ENCODE measurements around the gene IER5L.
A peak's percentile ranks its signal among the peaks of the same experiment; 100 is the strongest.
"Not testable (repeated sequence)": the region's sequence is repeated elsewhere in the genome, so short reads cannot be mapped to it uniquely, and the experiment has no call there.

Gene IER5L

GRCh38 chr9:129138144-129138462 is 40.0 kb downstream of the IER5L start:
- DNase-seq: no peak

DNA sequence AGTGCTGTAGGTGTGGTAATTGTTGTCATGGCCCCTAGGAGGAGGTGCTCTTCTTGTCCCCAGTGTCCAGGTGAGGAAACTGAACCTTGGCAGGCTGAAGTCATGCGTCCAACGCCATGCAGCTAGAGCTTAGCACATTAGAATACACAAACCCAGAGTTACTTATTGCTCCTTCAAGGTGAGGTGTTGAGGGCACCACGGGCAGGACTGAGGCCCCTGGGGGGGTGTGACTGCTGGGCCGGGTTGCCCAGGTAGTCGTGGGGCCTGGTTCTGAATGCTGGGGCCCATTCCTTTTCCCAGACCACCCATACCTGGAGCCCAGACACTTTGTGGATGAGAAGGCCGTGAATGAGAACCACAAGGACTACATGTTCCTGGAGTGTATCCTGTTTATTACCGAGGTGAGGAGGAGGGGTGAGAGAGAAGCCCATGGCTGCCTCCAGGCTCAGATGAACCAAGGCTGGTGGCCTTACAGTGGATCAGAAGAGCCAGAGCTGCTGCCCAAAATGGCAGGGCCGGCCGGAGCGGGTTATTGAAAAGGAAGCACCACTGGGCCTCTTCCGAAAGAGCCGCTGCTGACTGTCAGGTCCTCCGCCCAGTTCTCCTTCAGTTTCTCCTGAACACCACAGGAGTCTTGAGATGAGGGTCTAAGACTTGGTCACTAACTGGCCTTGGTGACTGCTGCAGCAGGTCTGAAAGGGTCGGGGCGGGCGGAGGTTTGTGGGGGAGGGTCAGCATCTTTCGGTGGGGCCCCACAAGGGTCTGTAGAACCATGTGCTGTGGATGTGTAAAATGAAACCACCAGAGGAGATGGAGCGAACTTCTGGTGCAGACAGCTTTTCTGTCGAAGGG is 40.5 kb downstream of the IER5L start:
- no peak for DNase-seq

- DNase-seq: no peak
These were observed 41.5 kb downstream of the IER5L start for GRCh38 chr9:129136446-129137035.

DNA sequence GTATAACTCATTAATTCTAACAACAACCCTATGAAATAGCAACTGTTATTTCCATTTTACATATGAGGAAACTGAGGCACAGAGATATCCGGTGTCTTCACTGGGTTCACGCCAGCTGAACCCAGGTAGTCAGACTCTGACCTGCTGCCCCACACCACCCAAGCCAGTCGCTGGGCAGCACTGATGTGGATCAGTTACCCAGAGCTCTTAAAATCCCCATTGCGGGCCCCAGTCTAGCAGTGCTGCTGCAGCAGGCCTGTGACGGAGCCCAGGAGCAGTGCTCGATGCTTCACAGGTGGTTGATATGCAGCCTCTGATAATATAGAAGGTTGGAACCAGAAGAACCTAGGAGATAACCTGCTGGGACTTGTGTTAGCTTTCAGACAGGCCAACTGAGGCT is 42.6 kb downstream of the IER5L start:
- no peak for DNase-seq

- DNase-seq: no peak
These were observed 45.0 kb downstream of the IER5L start for GRCh38 chr9:129133082-129133481.

DNA sequence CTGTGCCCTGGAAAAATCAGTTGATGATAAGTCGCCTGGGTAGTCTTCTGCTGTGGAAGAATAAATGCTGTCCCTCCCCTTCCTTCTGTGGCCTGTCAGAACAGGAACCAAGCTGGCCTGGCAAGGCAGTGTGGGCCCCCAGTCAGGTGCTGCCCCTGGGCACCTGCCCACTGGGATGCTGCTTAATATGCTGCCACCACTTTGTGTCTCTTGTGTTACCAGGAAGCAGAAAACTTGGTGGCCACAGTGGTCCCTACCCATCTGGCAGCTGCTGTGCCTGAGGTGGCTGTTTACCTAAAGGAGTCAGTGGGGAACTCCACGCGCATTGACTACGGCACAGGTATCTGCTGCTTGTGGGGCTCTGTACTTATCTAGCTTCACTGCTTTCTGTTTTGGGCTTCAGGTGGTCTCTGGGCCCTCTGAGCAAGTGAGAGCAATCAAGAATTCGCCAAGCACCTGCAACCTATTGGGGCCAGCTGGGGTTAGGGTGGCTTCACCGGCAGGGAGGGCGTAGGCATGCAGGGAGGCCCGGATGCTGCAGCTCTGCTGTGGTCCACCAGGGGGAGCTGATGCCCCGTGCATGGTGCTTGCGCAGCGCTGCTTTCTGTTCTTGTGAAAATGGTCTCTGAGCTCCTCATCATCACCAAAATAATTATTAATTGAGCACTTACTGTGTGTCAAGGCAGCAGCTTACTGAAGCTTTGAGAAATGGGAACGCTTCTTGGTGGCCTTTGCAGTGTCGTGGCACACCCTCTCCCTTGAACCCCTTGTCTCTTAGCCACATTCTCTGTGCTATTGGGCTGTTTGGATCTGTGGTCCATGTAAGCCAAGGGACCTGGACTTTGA is 46.5 kb downstream of the IER5L start:
- DNase-seq: peak; percentile 47 to 72 (median 49)

DNA sequence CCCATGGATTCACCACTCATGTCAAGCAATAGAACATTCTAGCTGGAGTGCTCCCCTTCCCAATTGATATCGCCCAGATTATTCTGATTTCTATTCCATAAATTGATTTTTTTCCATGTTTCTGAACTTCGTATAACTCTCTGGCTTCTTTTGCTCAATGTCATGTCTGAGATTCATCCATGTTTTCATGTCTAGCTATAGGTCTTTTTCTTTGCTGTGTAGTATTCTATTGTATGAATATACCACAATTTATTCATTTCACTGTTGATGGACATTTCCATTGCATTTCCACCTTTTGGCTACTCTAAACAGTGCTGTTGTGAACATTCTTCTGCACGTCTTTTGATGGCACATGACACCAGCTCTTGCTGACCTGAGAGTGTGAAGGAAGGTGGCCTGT is 47.3 kb downstream of the IER5L start:
- no peak for DNase-seq

DNA sequence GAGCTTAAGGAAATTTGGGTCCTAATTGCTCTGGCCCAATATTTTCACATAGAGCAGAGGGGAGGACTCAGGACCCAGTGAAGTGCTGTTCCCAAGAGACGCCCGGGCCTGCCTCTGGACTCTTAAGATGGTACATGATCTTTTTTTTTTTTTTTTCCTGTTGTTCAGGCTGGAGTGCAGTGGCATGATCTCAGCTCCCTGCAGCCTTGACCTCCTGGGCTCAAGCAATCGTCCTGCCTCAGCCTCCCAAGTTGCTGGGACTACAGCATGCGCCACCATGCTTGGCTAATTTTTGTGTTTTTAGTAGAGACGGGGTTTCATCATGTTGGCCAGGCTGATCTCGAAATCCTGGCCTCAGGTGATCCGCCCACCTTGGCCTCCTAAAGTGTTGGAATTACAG is 47.8 kb downstream of the IER5L start:
- DNase-seq: not testable (repeated sequence)

DNA sequence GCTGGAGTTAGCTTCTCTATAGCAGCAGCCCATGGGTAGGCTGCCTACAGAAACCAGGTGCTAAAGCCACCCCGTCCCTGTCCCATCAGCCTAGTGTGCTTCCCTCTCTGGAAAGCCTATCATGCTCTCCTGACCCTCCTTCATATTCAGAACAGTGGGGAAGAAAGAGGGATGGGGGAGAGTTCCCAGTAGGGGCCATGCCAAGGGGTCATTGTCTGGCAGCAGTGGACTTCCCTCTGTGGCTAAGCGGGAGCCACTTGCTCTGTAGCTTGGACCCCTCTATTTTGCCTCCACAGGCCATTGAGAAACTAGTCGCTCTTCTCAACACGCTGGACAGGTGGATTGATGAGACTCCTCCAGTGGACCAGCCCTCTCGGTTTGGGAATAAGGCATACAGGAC is 49.4 kb downstream of the IER5L start:
- no peak for DNase-seq

- peak in 1 of 3 experiments; percentile 47 for DNase-seq
These were observed 51.1 kb downstream of the IER5L start for GRCh38 chr9:129126749-129127618.

All from NCI-H1417 (cell line).